Panc1 (cell line): ENCODE results near the gene KLHL12. TPM values are rescaled to one million over a fixed set of nuclear protein-coding genes. Genes with fewer than 3 reads are reported as not detected.

Experiments
- ATAC-seq: fragments of 200-7000 bp; cut with Tn5 transposase; 2 replicates; pipeline ENCODE4 v1.9.1; 2020; ENCODE audit warnings: mild to moderate bottlenecking, moderate library complexity
- BruUV-seq: library from RNA; stranded (reverse); fragments of 400-500 nt; replicated peaks from 2 replicates; lab custom pipeline; 2021; lab: Mats Ljungman, UMichigan
- CTCF ChIA-PET: fragments of 300-600 bp; sonication (Branson Sonifier 250); formaldehyde crosslinking; loops from one replicate; lab custom pipeline; 2022; ENCODE audit warnings: antibody characterized with exemption; lab: Charles Lee
- POLR2A ChIA-PET: fragments of 300-600 bp; sonication (Branson Sonifier 250); formaldehyde crosslinking; loops from one replicate; lab custom pipeline; 2022; ENCODE audit warnings: antibody characterized with exemption; lab: Charles Lee
- DNase-seq: peaks from one replicate; pipeline ENCODE4 v3.0.0-alpha.2; 2010; ENCODE audit warnings: low read depth, low spot score
- H3K27ac ChIP-seq: 2 replicates; pipeline ENCODE4 v1.5.1; 2011; ENCODE audit warnings: mild to moderate bottlenecking, low read length, inconsistent platforms
- H3K27me3 ChIP-seq: fragments of 200-500 bp; sonication (Bioruptor generic); 2 replicates; pipeline ENCODE4 v1.6.0; 2014; ENCODE audit warnings: low read length, inconsistent platforms; ENCODE audit not compliant: control insufficient read depth, insufficient read depth
- H3K36me3 ChIP-seq: fragments of 200-500 bp; sonication (Bioruptor generic); 2 replicates; pipeline ENCODE4 v1.5.1; 2014; ENCODE audit warnings: inconsistent platforms, mild to moderate bottlenecking, low read length, moderate library complexity; ENCODE audit not compliant: control insufficient read depth, insufficient read depth
- H3K4me1 ChIP-seq: 2 replicates; pipeline ENCODE4 v1.5.1; 2011; ENCODE audit warnings: inconsistent platforms, mild to moderate bottlenecking, low read length, moderate library complexity; ENCODE audit not compliant: control insufficient read depth, insufficient read depth
- H3K4me3 ChIP-seq, 2 experiments: 2 replicates each; pipeline ENCODE4 v1.5.1; 2011 to 2012; ENCODE audit warnings: low read depth in 2 of 2, low read length in 2 of 2, mild to moderate bottlenecking in 2 of 2, inconsistent platforms in 1 of 2, moderate library complexity in 1 of 2
- H3K9me3 ChIP-seq: fragments of 200-500 bp; sonication (Bioruptor generic); 2 replicates; pipeline ENCODE4 v1.5.1; 2014; ENCODE audit warnings: low read depth, mild to moderate bottlenecking, inconsistent platforms, low read length, moderate library complexity; ENCODE audit not compliant: control insufficient read depth, insufficient read depth
- CTCF ChIP-seq: fragments of 450-650 bp; IDR thresholded peaks from 2 replicates; pipeline ENCODE4 v1.5.1; 2017; ENCODE audit warnings: mild to moderate bottlenecking
- POLR2AphosphoS5 ChIP-seq: IDR thresholded peaks from 2 replicates; pipeline ENCODE4 v1.6.1; 2012; ENCODE audit warnings: mild to moderate bottlenecking, low read depth, low read length, moderate library complexity
- REST ChIP-seq, 2 experiments: IDR thresholded peaks; 2 replicates each; pipeline ENCODE4 v1.6.1; 2011 to 2012; ENCODE audit warnings: low read depth in 2 of 2, control low read depth in 1 of 2, low read length in 1 of 2, mild to moderate bottlenecking in 1 of 2, moderate library complexity in 1 of 2; ENCODE audit not compliant: insufficient read depth in 1 of 2
- SIN3A ChIP-seq: IDR thresholded peaks from 2 replicates; pipeline ENCODE4 v1.6.1; 2012; ENCODE audit warnings: low read depth, mild to moderate bottlenecking, low read length, moderate library complexity, borderline replicate concordance; ENCODE audit not compliant: insufficient read depth
- TCF7L2 ChIP-seq: IDR thresholded peaks from 2 replicates; pipeline ENCODE4 v1.6.1; 2011; ENCODE audit warnings: mild to moderate bottlenecking, low read depth, low read length, inconsistent platforms
- in situ Hi-C: cut with HindIII; loops from 2 replicates; pipeline ENCODE4 v1.10.0; 2016; ENCODE audit warnings: low sequenced_read_pairs, low pct_unique_long_range_greater_than_20kb
- intact Hi-C: fragments of 100-400 bp; cut with micrococcal nuclease; formaldehyde crosslinking; loops from one replicate; pipeline ENCODE4 v1.10.0; 2022; ENCODE audit not compliant: unreplicated experiment
- total RNA-seq: library from RNA; stranded (reverse); gene quantifications from one replicate; pipeline ENCODE4 v1.2.1, GENCODE V29; 2021; ENCODE audit not compliant: unreplicated experiment

KLHL12 gene
- total RNA-seq, 1 experiment from 2014 or later = 37.8 TPM

- H3K27ac ChIP-seq = no peak overlapping the region
- H3K4me3 ChIP-seq = no peak overlapping the region
- H3K9me3 ChIP-seq = no peaks in the 10 kb centered on the region
- ATAC-seq = peak; percentile 96
- in situ Hi-C loops = no loop called here
- POLR2A ChIA-PET = no interaction called here
- DNase-seq = peak; percentile 39
- no TSS peak for BruUV-seq
- no peaks in the 10 kb centered on the region for H3K4me1 ChIP-seq
- no peaks in the 10 kb centered on the region for H3K36me3 ChIP-seq
- intact Hi-C loops = loop anchor here (10.0 kb wide), 1 partner anchor 98 kb away; no protein-coding TSS in a partner anchor
- no peaks in the 10 kb centered on the region for H3K27me3 ChIP-seq
- CTCF ChIA-PET = interaction anchor here (0.6 kb wide), 1 partner anchor 65 kb away, joined by 8 read pairs; no protein-coding TSS in a partner anchor
- TF ChIP-seq CTCF (peak; percentile 90), TCF7L2 (no peak), SIN3A (no peak), POLR2AphosphoS5 (no peak)
Observed at GRCh38 chr1:202852163-202852904, 74.7 kb downstream of the KLHL12 start.

- Histone ChIP-seq H3K9me3 (no peaks in the 10 kb centered on the region), H3K27me3 (no peaks in the 10 kb centered on the region), H3K4me3 (no peak overlapping the region), H3K36me3 (no peaks in the 10 kb centered on the region), H3K27ac (no peak overlapping the region), H3K4me1 (no peaks in the 10 kb centered on the region)
- POLR2A ChIA-PET = no interaction called here
- in situ Hi-C loops = no loop called here
- CTCF ChIA-PET = no interaction called here
- TF ChIP-seq TCF7L2 (no peak), SIN3A (no peak), REST (IDR thresholded peaks at IDR 0.05; ENCODE audit: insufficient read depth in 1 of 2, low read depth in 2 of 2, low read length in 1 of 2) (no peak), POLR2AphosphoS5 (no peak), CTCF (no peak)
- no TSS peak for BruUV-seq
- no peak for DNase-seq
- ATAC-seq = no peak
- intact Hi-C loops = loop anchor here (10.0 kb wide), 1 partner anchor 96 kb away; no protein-coding TSS in a partner anchor
Observed at GRCh38 chr1:202850593-202851362, 76.3 kb downstream of the KLHL12 start.
